ENCODE data around the gene BCL2L14. TPM values are rescaled to one million over a fixed set of nuclear protein-coding genes. Genes with fewer than 3 reads are reported as not detected.

BCL2L14 gene
- total RNA-seq, 1 experiment from 2014 or later, result 2.3 TPM

- no peak for DNase-seq (ENCODE audit: low spot score)
Observed at GRCh38 chr12:12054993-12055392, 15.7 kb upstream of the BCL2L14 start.

- DNase-seq (ENCODE audit: low spot score), result peak; percentile 46
Observed at GRCh38 chr12:12056951-12057350, 13.8 kb upstream of the BCL2L14 start.

GRCh38 chr12:12064596-12064995 is 6.1 kb upstream of the BCL2L14 start:
- DNase-seq (ENCODE audit: low spot score), result no peak

- no peak for DNase-seq (ENCODE audit: low spot score)
Observed at GRCh38 chr12:12068751-12069150, 2.0 kb upstream of the BCL2L14 start.

GRCh38 chr12:12069821-12070548 is 754 bp upstream of the BCL2L14 start:
- no peak for DNase-seq (ENCODE audit: low spot score)

GRCh38 chr12:12072064-12072760 is 1.5 kb downstream of the BCL2L14 start:
- peak; percentile 45 for DNase-seq (ENCODE audit: low spot score)

- no peak for DNase-seq (ENCODE audit: low spot score)
Observed at GRCh38 chr12:12079291-12079690, 8.6 kb downstream of the BCL2L14 start.

GRCh38 chr12:12081836-12082497 is 11.2 kb downstream of the BCL2L14 start:
- DNase-seq (ENCODE audit: low spot score), result peak; percentile 81

GRCh38 chr12:12083688-12084087 is 12.9 kb downstream of the BCL2L14 start:
- DNase-seq (ENCODE audit: low spot score), result no peak

GRCh38 chr12:12086362-12086761 is 15.6 kb downstream of the BCL2L14 start:
- no peak for DNase-seq (ENCODE audit: low spot score)

- no peak for DNase-seq (ENCODE audit: low spot score)
Observed at GRCh38 chr12:12086973-12087692, 16.4 kb downstream of the BCL2L14 start.

GRCh38 chr12:12087693-12088034 is 16.9 kb downstream of the BCL2L14 start:
- DNase-seq (ENCODE audit: low spot score), result no peak

- no peak for DNase-seq (ENCODE audit: low spot score)
Observed at GRCh38 chr12:12088147-12088546, 17.4 kb downstream of the BCL2L14 start.

- no peak for DNase-seq (ENCODE audit: low spot score)
Observed at GRCh38 chr12:12088761-12089160, 18.0 kb downstream of the BCL2L14 start.

- no peak for DNase-seq (ENCODE audit: low spot score)
Observed at GRCh38 chr12:12091071-12091470, 20.3 kb downstream of the BCL2L14 start.

GRCh38 chr12:12091977-12092663 is 21.4 kb downstream of the BCL2L14 start:
- no peak for DNase-seq (ENCODE audit: low spot score)

- DNase-seq (ENCODE audit: low spot score), result no peak
Observed at GRCh38 chr12:12094481-12094880, 23.7 kb downstream of the BCL2L14 start.

GRCh38 chr12:12095021-12095420 is 24.3 kb downstream of the BCL2L14 start:
- no peak for DNase-seq (ENCODE audit: low spot score)

- DNase-seq (ENCODE audit: low spot score), result no peak
Observed at GRCh38 chr12:12097891-12098690, 27.4 kb downstream of the BCL2L14 start.

- DNase-seq (ENCODE audit: low spot score), result no peak
Observed at GRCh38 chr12:12098691-12099015, 27.9 kb downstream of the BCL2L14 start.

- DNase-seq (ENCODE audit: low spot score), result no peak
Observed at GRCh38 chr12:12099102-12099501, 28.4 kb downstream of the BCL2L14 start.

Data from HT-29 (cell line).